GM19193 (cell line): ENCODE data around the gene REEP3.

ENCODE experiments used
- POLR2A ChIP-seq: IDR thresholded peaks from 4 replicates; pipeline ENCODE4 v1.6.1; 2011; ENCODE audit not compliant: insufficient read depth, insufficient read length; ENCODE audit errors: extremely low read depth

Gene REEP3

GRCh38 chr10:63588436-63589167 is 67.4 kb downstream of the REEP3 start:
- no peak for TF ChIP-seq POLR2A

GRCh38 chr10:63591600-63592379 is 70.6 kb downstream of the REEP3 start:
- TF ChIP-seq POLR2A: no peak

- no peak for TF ChIP-seq POLR2A
Observed at GRCh38 chr10:63593576-63593975, 72.4 kb downstream of the REEP3 start.

- TF ChIP-seq POLR2A: no peak
Observed at GRCh38 chr10:63595072-63595471, 73.9 kb downstream of the REEP3 start.

GRCh38 chr10:63596924-63597323 is 75.7 kb downstream of the REEP3 start:
- TF ChIP-seq POLR2A: no peak

- TF ChIP-seq POLR2A: no peak
Observed at GRCh38 chr10:63600540-63600939, 79.3 kb downstream of the REEP3 start.

- TF ChIP-seq POLR2A: no peak
Observed at GRCh38 chr10:63603709-63604445, 82.7 kb downstream of the REEP3 start.

GRCh38 chr10:63605197-63605967 is 84.2 kb downstream of the REEP3 start:
- TF ChIP-seq POLR2A: no peak

GRCh38 chr10:63608511-63608910 is 87.3 kb downstream of the REEP3 start:
- no peak for TF ChIP-seq POLR2A

- TF ChIP-seq POLR2A: no peak
Observed at GRCh38 chr10:63611078-63611477, 89.9 kb downstream of the REEP3 start.

GRCh38 chr10:63614371-63614891 is 93.2 kb downstream of the REEP3 start:
- no peak for TF ChIP-seq POLR2A

- TF ChIP-seq POLR2A: no peak
Observed at GRCh38 chr10:63618552-63618951, 97.4 kb downstream of the REEP3 start.

GRCh38 chr10:63619426-63619825 is 98.2 kb downstream of the REEP3 start:
- no peak for TF ChIP-seq POLR2A

GRCh38 chr10:63622097-63622496 is 100.9 kb downstream of the REEP3 start:
- TF ChIP-seq POLR2A: no peak
